Measurements from ENCODE around the gene HOXA13.

HOXA13 gene

GRCh38 chr7:27185854-27186667 is 13.8 kb downstream of the HOXA13 start:
- in situ Hi-C loops (cut with MboI; ENCODE audit: low pct_unique_long_range_greater_than_20kb, low sequenced_read_pairs): loop anchor here (25.0 kb wide), 1 partner anchor 824 kb away; no protein-coding TSS in a partner anchor
- peak; percentile 83 for DNase-seq

- in situ Hi-C loops (cut with MboI; ENCODE audit: low pct_unique_long_range_greater_than_20kb, low sequenced_read_pairs): loop anchor here (25.0 kb wide), 1 partner anchor 823 kb away; no protein-coding TSS in a partner anchor
- peak; percentile 83 for DNase-seq
These were observed 14.7 kb downstream of the HOXA13 start, which contains the start of gene HOXA11 for GRCh38 chr7:27185013-27185853. Gene HOXA11 (minus strand): TSS chr7:27185232. CDS start chr7:27185144, 88 bp downstream.

- in situ Hi-C loops (cut with MboI; ENCODE audit: low pct_unique_long_range_greater_than_20kb, low sequenced_read_pairs): loop anchor here (25.0 kb wide), 1 partner anchor 822 kb away; no protein-coding TSS in a partner anchor
- peak; percentile 64 for DNase-seq
These were observed 15.4 kb downstream of the HOXA13 start for GRCh38 chr7:27184337-27185012.

GRCh38 chr7:27183682-27184336 is 16.1 kb downstream of the HOXA13 start:
- in situ Hi-C loops (cut with MboI; ENCODE audit: low pct_unique_long_range_greater_than_20kb, low sequenced_read_pairs): loop anchor here (25.0 kb wide), 1 partner anchor 822 kb away; no protein-coding TSS in a partner anchor
- DNase-seq: no peak

GRCh38 chr7:27182861-27183681 is 16.8 kb downstream of the HOXA13 start:
- in situ Hi-C loops (cut with MboI; ENCODE audit: low pct_unique_long_range_greater_than_20kb, low sequenced_read_pairs): loop anchor here (25.0 kb wide), 1 partner anchor 821 kb away; no protein-coding TSS in a partner anchor
- DNase-seq: no peak

GRCh38 chr7:27182285-27182841 is 17.5 kb downstream of the HOXA13 start:
- no peak for DNase-seq
- in situ Hi-C loops (cut with MboI; ENCODE audit: low pct_unique_long_range_greater_than_20kb, low sequenced_read_pairs): loop anchor here (25.0 kb wide), 1 partner anchor 820 kb away; no protein-coding TSS in a partner anchor

GRCh38 chr7:27181795-27182275 is 18.1 kb downstream of the HOXA13 start:
- DNase-seq: no peak
- in situ Hi-C loops (cut with MboI; ENCODE audit: low pct_unique_long_range_greater_than_20kb, low sequenced_read_pairs): loop anchor here (25.0 kb wide), 1 partner anchor 820 kb away; no protein-coding TSS in a partner anchor

- in situ Hi-C loops (cut with MboI; ENCODE audit: low pct_unique_long_range_greater_than_20kb, low sequenced_read_pairs): loop anchor here (25.0 kb wide), 1 partner anchor 818 kb away; no protein-coding TSS in a partner anchor
These were observed 19.2 kb downstream of the HOXA13 start for GRCh38 chr7:27180431-27181420.

GRCh38 chr7:27179503-27180430 is 20.1 kb downstream of the HOXA13 start:
- peak; percentile 90 for DNase-seq
- in situ Hi-C loops (cut with MboI; ENCODE audit: low pct_unique_long_range_greater_than_20kb, low sequenced_read_pairs): loop anchor here (25.0 kb wide), 1 partner anchor 817 kb away; no protein-coding TSS in a partner anchor

More at GRCh38 chr7:27180431-27181420, 19.2 kb downstream of the HOXA13 start:
- DNase-seq: no peak

- in situ Hi-C loops (cut with MboI; ENCODE audit: low pct_unique_long_range_greater_than_20kb, low sequenced_read_pairs): loop anchor here (25.0 kb wide), 1 partner anchor 817 kb away; no protein-coding TSS in a partner anchor
- DNase-seq: no peak
These were observed 20.9 kb downstream of the HOXA13 start for GRCh38 chr7:27179030-27179429.

- no peak for DNase-seq
- in situ Hi-C loops (cut with MboI; ENCODE audit: low pct_unique_long_range_greater_than_20kb, low sequenced_read_pairs): loop anchor here (25.0 kb wide), 1 partner anchor 816 kb away; no protein-coding TSS in a partner anchor
These were observed 21.5 kb downstream of the HOXA13 start for GRCh38 chr7:27178366-27178765.

- in situ Hi-C loops (cut with MboI; ENCODE audit: low pct_unique_long_range_greater_than_20kb, low sequenced_read_pairs): loop anchor here (25.0 kb wide), 1 partner anchor 816 kb away; no protein-coding TSS in a partner anchor
- DNase-seq: no peak
These were observed 22.0 kb downstream of the HOXA13 start for GRCh38 chr7:27177795-27178320.

GRCh38 chr7:27176962-27177794 is 22.7 kb downstream of the HOXA13 start:
- DNase-seq: no peak
- in situ Hi-C loops (cut with MboI; ENCODE audit: low pct_unique_long_range_greater_than_20kb, low sequenced_read_pairs): loop anchor here (25.0 kb wide), 1 partner anchor 815 kb away; no protein-coding TSS in a partner anchor

- in situ Hi-C loops (cut with MboI; ENCODE audit: low pct_unique_long_range_greater_than_20kb, low sequenced_read_pairs): loop anchor here (25.0 kb wide), 1 partner anchor 814 kb away; no protein-coding TSS in a partner anchor
- DNase-seq: no peak
These were observed 23.4 kb downstream of the HOXA13 start for GRCh38 chr7:27176524-27176845.
